Endothelial cell (in vitro differentiated cells): Measurements from ENCODE around the gene APPL1. TPM values are rescaled to one million over a fixed set of nuclear protein-coding genes. Genes with fewer than 3 reads are reported as not detected.
"Not testable (repeated sequence)": the region's sequence is repeated elsewhere in the genome, so short reads cannot be mapped to it uniquely, and the experiment has no call there.

ENCODE experiments used
- DNase-seq: peaks from one replicate; pipeline ENCODE4 v3.0.0; 2021; ENCODE audit warnings: low spot score
- H3K27ac Mint-ChIP-seq: one replicate; pipeline ENCODE4 v1.8.0; 2021; ENCODE audit warnings: mixed read lengths, inconsistent platforms; ENCODE audit not compliant: unreplicated experiment
- H3K27me3 Mint-ChIP-seq: one replicate; pipeline ENCODE4 v1.8.0; 2021; ENCODE audit warnings: mild to moderate bottlenecking, moderate library complexity, mixed read lengths, inconsistent platforms; ENCODE audit not compliant: unreplicated experiment
- H3K36me3 Mint-ChIP-seq: one replicate; pipeline ENCODE4 v1.8.0; 2021; ENCODE audit warnings: mild to moderate bottlenecking, low read depth, mixed read lengths, inconsistent platforms; ENCODE audit not compliant: unreplicated experiment
- H3K4me1 Mint-ChIP-seq: one replicate; pipeline ENCODE4 v1.8.0; 2021; ENCODE audit warnings: mild to moderate bottlenecking, mixed read lengths, inconsistent platforms; ENCODE audit not compliant: unreplicated experiment
- H3K4me3 Mint-ChIP-seq: one replicate; pipeline ENCODE4 v1.8.0; 2021; ENCODE audit warnings: mild to moderate bottlenecking, mixed read lengths, inconsistent platforms; ENCODE audit not compliant: unreplicated experiment
- H3K9me3 Mint-ChIP-seq: one replicate; pipeline ENCODE4 v1.8.0; 2021; ENCODE audit warnings: mixed read lengths, inconsistent platforms; ENCODE audit not compliant: unreplicated experiment
- total RNA-seq: library from RNA; stranded (reverse); fragmentation: NEBNext Ultra II Directional; extraction: Animal tissue kit (Norgen Biotek cat#: 25700); gene quantifications from one replicate; pipeline ENCODE4 v1.2.1, GENCODE V29; 2021; ENCODE audit not compliant: unreplicated experiment
- TF ChIP-seq, protein P1 (sequence below): fragments of 200-600 bp; sonication (generic); IDR thresholded peaks from one replicate; pipeline ENCODE4 v1.5.0; 2021; ENCODE audit warnings: antibody characterized with exemption; ENCODE audit not compliant: unreplicated experiment

APPL1 gene
- total RNA-seq, 1 donor from 2014 or later, result 25.9 TPM

DNA sequence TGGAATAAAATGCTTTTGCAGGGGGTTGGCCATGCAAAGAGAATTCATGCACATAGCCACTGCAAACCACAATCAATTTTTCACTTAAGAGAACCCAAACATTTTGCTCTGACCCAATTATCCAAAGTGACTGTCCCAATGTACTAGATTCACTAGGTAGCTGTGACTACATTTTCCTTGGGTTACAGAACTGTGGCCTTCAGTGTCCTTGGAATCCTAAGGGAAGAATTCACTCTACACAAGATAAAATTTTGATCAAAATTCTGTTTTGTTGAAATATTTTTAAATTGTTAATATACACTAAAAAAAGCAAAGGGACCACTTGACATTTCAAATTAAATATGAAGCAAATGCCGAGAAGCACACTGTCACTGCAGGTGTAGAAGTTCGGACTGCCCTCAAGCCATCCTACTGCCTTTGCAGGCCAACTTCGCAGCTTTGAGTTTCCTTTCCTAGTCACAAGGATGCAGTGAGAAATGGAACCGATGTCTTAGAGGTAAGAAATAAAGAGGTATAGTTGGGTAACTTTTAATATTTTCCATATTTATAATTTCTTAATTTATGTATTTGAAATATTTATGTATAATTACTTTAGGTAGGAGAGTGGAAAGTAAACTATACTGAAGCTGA is 65.5 kb downstream of the APPL1 start:
- H3K27me3 Mint-ChIP-seq, result no peaks in the 10 kb centered on the region
- DNase-seq, result no peak
- no peak overlapping the region for H3K27ac Mint-ChIP-seq
- no peaks in the 10 kb centered on the region for H3K36me3 Mint-ChIP-seq
- no peak overlapping the region for H3K4me3 Mint-ChIP-seq
- H3K9me3 Mint-ChIP-seq, result no peaks in the 10 kb centered on the region
- TF ChIP-seq, protein P1, sequence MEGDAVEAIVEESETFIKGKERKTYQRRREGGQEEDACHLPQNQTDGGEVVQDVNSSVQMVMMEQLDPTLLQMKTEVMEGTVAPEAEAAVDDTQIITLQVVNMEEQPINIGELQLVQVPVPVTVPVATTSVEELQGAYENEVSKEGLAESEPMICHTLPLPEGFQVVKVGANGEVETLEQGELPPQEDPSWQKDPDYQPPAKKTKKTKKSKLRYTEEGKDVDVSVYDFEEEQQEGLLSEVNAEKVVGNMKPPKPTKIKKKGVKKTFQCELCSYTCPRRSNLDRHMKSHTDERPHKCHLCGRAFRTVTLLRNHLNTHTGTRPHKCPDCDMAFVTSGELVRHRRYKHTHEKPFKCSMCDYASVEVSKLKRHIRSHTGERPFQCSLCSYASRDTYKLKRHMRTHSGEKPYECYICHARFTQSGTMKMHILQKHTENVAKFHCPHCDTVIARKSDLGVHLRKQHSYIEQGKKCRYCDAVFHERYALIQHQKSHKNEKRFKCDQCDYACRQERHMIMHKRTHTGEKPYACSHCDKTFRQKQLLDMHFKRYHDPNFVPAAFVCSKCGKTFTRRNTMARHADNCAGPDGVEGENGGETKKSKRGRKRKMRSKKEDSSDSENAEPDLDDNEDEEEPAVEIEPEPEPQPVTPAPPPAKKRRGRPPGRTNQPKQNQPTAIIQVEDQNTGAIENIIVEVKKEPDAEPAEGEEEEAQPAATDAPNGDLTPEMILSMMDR, result no peak
- H3K4me1 Mint-ChIP-seq, result no peaks in the 10 kb centered on the region

DNA sequence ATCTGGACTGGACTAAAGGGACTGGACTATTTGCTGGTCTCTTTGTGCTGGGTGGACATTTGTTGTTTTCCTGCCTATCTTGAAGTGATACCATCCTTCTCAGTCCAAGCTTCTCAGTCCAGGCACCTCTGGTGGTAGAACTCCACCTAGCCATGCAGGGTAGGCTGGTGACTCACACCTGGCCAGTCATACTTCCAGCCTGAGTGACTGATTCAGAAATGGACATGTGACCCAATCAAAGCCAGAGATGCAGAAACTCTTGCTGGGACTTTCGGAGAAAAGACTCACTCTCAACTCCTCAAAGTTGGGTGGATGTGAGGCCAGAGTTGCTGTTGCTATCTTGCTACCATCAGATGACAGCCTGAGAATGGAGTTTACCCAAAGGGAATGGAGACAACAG is 70.5 kb downstream of the APPL1 start:
- Mint-ChIP-seq H3K36me3 (no peaks in the 10 kb centered on the region), H3K9me3 (no peaks in the 10 kb centered on the region), H3K27ac (no peak overlapping the region), H3K27me3 (no peaks in the 10 kb centered on the region), H3K4me1 (peaks cover 7% of the 10 kb centered on the region), H3K4me3 (no peak overlapping the region)
- DNase-seq, result no peak
- TF ChIP-seq, protein P1, result no peak

DNA sequence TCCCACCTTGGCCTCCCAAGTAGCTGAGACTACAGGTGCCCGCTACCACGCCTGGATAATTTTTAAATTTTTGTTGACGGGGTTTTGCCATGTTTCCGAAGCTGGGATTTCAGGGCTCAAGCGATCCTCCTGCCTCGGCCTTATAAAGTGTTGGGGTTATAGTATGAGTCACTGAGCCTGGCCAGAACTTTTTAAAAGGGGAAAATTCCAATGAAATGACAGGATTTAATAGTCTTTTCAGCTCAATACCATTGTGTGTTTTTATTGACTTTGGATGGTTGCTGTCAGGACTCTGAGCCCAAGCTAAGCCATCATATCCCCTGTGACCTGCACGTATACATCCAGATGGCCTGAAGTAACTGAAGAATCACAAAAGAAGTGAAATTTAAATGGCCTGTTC is 76.0 kb downstream of the APPL1 start:
- H3K36me3 Mint-ChIP-seq, H3K4me1 Mint-ChIP-seq, H3K27me3 Mint-ChIP-seq, DNase-seq, H3K27ac Mint-ChIP-seq, H3K4me3 Mint-ChIP-seq, H3K9me3 Mint-ChIP-seq: not testable (repeated sequence)

DNA sequence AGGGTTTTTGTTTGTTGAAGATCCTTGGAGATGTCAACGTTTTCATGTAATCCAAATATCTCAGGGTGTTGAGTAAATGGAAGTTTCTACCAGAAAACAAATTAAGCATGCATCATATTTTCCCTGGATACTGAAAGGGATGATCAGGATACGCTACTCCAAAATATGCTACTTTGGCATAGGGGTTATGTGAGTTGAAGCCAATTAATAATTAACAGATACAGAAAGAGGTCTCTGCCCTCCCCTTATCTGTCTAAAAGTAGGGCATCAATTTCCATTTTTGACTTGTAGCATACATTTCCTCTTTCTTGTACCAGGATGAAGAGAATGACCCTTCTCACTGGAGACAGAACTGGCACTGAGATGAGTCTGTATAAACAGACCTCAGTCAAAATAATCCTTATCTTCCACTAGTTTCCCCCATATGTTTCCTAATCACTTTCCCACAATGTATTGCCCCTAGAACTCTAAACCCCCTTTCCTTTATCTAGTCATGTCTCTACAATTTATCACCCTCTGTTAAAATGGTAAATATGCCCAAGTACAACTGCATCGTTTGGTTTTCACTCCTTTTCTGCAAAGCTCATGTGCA is 82.3 kb downstream of the APPL1 start:
- Mint-ChIP-seq H3K27me3 (no peaks in the 10 kb centered on the region), H3K27ac (no peak overlapping the region), H3K4me1 (peaks cover 5% of the 10 kb centered on the region), H3K9me3 (no peaks in the 10 kb centered on the region), H3K4me3 (no peak overlapping the region), H3K36me3 (no peaks in the 10 kb centered on the region)
- no peak for DNase-seq
- TF ChIP-seq, protein P1, result no peak

DNA sequence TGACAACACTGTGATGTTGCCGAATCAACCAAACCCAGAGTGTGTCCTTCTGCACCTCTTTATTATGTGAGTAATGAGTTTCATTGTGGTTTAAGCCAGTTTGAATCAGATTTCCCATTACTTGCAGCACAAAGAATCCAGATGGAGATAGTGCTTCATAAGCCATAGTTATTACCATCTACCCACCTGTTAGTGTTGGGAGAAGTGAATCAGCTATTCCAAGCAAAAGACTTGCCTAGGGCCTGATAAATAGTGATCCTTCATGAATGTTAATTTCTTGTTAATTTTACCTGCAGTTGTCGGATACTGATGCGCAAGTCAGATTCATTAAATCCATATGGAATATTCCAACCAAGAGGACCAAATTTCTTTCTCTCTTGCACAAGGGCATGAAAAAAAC is 86.7 kb downstream of the APPL1 start:
- Mint-ChIP-seq H3K36me3 (no peaks in the 10 kb centered on the region), H3K9me3 (no peaks in the 10 kb centered on the region), H3K27me3 (no peaks in the 10 kb centered on the region), H3K27ac (no peak overlapping the region), H3K4me1 (peaks cover 9% of the 10 kb centered on the region), H3K4me3 (no peak overlapping the region)
- no peak for DNase-seq
- TF ChIP-seq, protein P1, result no peak

Other genes with a start within 250 kb of the APPL1 start
- gene SPATA12, start 167.1 kb upstream of the APPL1 start, total RNA-seq, result 0.15 TPM
- gene IL17RD, start 62.4 kb upstream of the APPL1 start, total RNA-seq, result 10.7 TPM
- 1.6 TPM for gene HESX1, start 27.8 kb upstream of the APPL1 start, total RNA-seq
- not detected for gene ASB14, start 65.0 kb downstream of the APPL1 start, total RNA-seq